Retinal pigment epithelial cell (primary cell): Measurements from ENCODE around the gene RALA.
"Not testable (repeated sequence)": the region's sequence is repeated elsewhere in the genome, so short reads cannot be mapped to it uniquely, and the experiment has no call there.

Source experiments
- DNase-seq: peaks from one replicate; pipeline ENCODE4 v3.0.0-alpha.2; 2010; ENCODE audit warnings: low read depth
- H3K4me3 ChIP-seq: 2 replicates; pipeline ENCODE4 v1.5.1; 2011; ENCODE audit warnings: mild to moderate bottlenecking, low read length, control low read depth, moderate library complexity
- TF ChIP-seq, protein P1 (sequence below): conservative IDR thresholded peaks from 2 replicates; pipeline ENCODE4 v1.5.1; 2011; ENCODE audit warnings: low read depth, low read length, control low read depth, inconsistent platforms

RALA gene

DNA sequence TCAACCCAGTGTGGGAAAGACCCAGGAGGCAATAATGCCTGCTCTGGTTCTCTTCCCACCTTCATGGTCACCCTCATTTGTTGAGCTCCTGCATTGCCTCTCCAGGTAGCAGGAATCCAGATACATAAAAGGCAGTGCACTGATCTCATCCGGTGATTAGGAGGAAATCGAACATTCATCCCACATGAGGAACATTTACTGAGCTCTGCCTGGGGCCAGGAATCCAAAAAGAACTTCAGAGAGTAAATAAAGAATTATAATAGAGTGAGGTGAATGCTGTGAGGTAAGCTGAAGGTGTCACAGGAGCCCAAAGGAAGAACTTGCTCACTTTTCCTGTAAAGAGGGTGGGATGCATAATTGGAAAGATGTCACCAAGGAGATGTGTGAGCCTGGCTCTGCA, 121.2 kb downstream of the RALA start:
- no peak for DNase-seq
- no peak overlapping the region for H3K4me3 ChIP-seq
- TF ChIP-seq, protein P1, sequence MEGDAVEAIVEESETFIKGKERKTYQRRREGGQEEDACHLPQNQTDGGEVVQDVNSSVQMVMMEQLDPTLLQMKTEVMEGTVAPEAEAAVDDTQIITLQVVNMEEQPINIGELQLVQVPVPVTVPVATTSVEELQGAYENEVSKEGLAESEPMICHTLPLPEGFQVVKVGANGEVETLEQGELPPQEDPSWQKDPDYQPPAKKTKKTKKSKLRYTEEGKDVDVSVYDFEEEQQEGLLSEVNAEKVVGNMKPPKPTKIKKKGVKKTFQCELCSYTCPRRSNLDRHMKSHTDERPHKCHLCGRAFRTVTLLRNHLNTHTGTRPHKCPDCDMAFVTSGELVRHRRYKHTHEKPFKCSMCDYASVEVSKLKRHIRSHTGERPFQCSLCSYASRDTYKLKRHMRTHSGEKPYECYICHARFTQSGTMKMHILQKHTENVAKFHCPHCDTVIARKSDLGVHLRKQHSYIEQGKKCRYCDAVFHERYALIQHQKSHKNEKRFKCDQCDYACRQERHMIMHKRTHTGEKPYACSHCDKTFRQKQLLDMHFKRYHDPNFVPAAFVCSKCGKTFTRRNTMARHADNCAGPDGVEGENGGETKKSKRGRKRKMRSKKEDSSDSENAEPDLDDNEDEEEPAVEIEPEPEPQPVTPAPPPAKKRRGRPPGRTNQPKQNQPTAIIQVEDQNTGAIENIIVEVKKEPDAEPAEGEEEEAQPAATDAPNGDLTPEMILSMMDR, result no peak

DNA sequence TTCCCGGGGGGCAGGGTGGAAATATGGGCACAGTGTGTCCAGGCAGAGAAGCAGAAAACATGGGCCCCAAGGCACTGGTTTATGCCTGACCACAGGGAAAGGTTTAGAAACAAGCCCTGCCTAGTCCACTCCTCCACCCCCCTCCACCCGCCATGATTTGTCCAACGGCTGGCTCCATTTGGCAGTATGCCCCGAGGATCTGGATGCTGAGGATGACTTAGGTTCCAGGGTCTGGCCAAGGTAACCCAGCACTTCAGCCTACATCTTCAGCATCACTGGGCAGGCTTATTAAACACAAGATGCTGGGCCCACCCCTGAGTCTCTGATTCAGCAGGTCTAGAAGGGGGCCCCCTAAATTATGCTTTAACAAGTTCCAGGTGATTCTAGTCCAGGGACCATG, 121.9 kb downstream of the RALA start:
- DNase-seq, result no peak
- H3K4me3 ChIP-seq, result no peak overlapping the region
- TF ChIP-seq, protein P1, result no peak

DNA sequence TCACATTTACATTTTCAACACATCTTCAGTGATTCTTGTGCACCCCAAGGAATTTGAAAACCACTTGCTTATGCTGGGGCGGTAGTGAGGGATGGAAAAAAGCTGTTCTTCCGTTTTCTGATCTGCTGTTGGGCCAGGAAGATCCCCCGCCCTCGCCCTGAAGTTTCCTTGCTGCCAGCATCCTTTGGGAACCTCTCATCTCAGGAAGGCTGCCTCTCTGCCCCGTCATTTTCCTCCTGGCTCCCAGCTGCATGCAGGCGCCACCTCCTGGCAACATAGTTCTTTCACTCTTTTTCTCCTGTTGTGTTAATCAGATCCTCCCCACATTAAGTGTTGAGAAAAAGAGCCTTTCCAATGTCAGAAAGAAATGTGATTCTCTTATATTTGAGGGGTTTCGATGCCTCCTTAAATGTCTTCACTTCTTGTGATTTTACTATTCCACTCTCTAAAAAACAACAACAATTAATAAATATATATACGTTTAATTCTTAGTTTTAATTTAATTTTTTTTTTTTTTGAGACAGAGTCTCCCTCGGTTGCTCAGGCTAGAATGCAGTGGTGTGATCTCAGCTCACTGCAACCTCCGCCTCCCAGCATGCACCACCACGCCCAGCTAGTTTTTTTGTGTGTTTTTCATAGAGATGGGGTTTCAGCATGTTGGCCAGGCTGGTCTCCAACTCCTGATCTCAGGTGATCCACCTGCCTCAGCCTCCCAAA, 122.9 kb downstream of the RALA start:
- peak; percentile 35 for DNase-seq
- H3K4me3 ChIP-seq, result no peak overlapping the region
- TF ChIP-seq, protein P1, result peak; percentile 89

DNA sequence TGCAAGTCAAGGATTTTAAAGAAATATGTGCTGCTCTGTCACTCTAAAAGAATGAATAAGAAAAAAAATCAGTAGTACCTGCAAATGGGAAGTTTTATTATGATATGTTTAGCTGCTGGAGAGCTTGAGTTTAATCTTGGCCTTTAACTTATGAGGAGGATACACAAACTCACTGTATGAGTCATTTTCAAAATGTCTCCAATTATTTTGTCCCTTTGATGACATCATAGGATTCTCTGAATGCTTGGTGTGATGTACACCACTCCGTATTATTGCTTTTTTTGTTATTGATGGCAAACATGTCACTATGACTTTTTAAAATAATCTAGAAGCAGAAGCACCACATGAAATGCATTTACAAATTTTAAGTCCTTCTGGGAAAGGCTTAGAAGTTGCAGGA, 125.8 kb downstream of the RALA start:
- no peak overlapping the region for H3K4me3 ChIP-seq
- no peak for DNase-seq
- TF ChIP-seq, protein P1, result no peak

DNA sequence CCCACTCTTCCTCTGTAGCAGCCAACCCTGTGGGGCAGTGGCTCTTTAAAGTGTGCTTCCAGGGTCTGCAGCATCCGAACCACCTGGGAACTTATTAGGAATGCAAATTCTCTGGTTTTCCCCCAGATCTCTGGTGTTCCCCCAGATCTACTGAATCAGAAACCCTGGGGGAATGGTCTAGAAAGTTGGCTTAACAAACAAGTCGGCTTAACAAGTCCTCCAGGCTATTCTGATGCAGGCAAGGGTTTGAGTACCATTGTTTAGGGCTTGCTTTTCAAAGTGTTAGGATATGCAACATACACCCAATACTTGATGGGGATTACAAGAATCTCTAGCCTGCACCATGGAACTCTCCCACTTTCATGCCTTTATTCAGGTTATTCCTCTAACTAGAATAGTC, 126.3 kb downstream of the RALA start:
- TF ChIP-seq, protein P1, result no peak
- DNase-seq, result no peak
- H3K4me3 ChIP-seq, result no peak overlapping the region

DNA sequence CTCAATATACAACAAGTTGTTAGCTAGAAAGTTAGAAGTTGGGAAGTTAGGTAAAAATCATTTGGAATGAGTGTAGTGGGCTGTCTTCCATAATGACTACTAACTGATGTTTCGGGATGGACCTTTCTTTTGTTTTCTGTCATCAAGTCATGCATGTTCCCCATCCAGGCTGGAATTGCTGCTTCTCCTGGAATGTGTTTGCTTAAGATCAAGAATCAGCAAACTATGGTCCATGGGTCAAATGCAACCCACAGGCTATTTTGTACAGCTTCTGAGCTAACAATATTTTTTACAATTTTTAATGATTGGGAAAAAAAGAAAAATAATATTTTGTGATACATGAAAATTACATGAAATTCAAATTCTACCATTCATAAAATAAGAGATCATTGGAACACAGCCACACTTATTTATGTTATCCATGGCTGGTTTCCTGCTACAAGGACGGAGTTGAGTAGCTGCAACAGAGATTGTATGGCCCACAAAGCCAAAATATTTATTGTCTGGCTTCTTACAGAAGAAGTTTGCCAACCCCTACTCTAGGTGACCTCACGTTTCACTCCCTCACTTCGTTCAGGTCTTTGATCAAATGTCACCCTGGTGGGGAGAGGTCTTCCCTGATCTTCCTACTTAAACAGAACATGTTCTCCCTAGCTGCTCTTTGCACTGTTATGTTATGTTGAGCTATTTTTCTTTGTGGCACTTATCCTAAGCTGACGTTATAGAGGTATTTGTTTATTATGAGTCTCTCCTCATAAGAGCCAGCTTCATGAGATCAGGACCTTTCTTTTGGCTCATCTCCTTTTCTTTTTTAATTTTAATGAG, 127.1 kb downstream of the RALA start:
- TF ChIP-seq, protein P1, result no peak
- no peak for DNase-seq
- H3K4me3 ChIP-seq, result no peak overlapping the region

DNA sequence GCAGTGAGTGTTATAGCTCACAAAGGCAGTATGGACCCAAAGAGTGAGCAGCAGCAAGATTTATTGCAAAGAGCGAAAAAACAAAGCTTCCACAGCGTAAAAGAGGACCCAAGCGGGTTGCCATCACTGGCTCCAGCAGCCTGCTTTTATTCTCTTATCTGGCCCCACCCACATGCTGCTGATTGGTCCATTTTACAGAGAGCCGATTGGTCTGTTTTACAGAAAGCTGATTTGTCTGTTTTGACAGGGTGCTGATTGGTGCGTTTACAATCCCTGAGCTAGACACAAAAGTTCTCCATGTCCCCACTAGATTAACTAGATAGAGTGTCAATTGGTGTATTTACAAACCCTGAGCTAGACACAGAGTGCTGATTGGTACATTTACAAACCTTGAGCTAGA, 129.9 kb downstream of the RALA start:
- H3K4me3 ChIP-seq, DNase-seq: not testable (repeated sequence)
